ENCODE data around the gene ABHD15.
A peak's percentile ranks its signal among the peaks of the same experiment; 100 is the strongest.

ABHD15 gene

DNA sequence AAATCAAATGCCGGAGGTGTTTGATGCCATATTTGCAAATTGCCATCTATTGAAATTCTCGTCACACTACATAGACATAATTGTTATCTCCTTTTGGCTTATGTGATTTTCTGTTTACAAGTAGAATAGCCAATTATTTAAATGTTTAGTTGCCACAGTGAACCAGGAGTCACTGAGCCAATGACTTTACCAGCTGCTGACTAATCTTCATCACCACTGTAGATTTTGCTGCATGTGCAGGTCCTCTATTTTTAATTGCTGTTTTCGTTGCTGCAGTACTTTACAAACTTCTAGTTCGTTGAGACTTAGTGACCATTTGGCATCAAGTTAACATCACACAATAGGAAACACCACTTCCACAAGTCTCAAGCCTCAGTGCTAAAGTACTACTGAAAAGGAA is 22.8 kb downstream of the ABHD15 start:
- DNase-seq (ENCODE audit: low spot score): no peak

DNA sequence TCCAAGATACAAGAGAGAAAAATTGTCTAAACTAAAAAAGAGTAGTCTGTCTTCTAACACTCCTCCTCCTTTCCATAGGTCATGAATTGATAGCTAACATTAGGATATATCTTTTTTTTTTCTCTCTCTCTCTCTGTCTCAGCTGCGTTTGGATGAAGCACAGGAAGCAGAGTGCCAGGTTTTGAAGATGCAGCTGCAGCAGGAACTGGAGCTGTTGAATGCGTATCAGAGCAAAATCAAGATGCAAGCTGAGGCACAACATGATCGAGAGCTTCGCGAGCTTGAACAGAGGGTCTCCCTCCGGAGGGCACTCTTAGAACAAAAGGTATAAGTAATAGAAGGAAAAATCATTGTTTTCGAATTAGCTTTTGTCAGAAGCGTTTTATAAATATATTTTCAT is 32.9 kb downstream of the ABHD15 start:
- DNase-seq (ENCODE audit: low spot score): peak; percentile 50

DNA sequence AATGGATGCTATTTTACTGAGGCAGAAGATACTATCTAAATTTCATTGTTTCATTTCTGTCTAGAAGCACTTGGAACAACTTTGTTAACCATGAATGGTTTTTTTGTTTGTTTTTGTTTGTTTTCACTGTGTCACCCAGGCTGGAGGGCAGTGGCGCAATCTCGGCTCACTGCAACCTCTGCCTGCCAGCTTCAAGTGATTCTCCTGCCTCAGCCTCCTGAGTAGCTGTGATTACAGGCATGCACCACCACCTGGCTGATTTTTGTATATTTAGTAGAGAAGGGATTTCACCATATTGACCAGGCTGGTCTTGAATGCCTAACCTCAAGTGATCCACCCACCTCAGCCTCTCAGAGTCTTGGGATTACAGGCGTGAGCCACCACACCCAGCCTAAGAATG is 40.5 kb downstream of the ABHD15 start:
- no peak for DNase-seq (ENCODE audit: low spot score)

DNA sequence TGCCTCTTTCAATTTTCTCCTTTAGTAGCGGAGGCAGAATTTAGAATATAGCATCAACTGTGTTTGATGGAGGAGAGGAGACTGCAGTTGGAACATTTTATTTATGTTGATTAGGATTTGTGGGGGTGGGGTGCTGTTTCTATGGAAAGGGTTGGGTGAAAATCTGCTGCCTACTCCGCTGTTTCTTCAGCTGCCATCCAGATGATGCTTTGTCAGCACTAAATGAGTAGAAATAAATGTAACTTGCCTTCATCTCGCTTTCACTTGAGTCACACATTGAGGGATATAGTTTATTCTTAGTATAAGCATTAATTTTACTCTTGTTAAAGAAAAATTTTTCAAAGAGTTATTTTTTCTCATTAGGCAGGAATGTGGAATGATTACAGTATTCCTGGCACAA is 42.1 kb downstream of the ABHD15 start:
- DNase-seq (ENCODE audit: low spot score): no peak

DNA sequence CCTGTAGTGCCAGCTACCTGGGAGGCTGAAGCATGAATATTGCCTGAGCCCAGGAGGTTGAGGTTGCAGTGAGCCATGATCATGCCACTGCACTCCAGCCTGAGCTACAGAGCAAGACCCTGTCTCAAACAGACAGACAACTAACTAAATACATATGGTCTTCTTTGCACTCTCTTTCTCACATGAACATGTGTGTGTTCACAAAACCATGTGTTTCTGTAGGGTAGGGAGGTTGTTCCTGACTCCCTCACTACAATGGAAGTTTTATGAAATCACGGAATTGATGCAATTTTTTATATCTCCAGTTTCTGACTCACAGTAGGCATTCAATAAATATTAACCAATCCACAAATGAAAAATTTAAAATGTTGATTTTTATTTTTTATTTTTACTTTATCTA is 48.5 kb downstream of the ABHD15 start:
- DNase-seq (ENCODE audit: low spot score): no peak

DNA sequence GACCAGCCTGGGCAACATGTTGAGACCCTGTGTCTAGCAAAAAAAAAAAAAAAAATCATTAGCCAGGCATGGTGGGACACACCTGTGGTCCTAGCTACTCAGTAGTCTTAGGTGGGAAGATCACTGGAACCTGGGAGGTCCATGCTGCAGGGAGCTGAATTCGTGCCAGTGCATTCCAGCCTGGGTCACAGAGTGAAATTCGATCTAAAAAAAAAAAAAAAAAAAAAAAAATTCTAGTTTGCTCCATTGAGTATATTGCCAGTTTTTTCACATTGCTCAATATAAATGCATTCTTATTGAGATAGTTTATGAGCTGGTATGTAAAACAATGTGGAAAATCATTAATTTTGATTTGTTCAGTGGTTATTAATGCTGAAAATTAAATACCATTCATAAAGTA is 52.0 kb downstream of the ABHD15 start:
- DNase-seq (ENCODE audit: low spot score): no peak

- no peak for DNase-seq (ENCODE audit: low spot score)
Observed at GRCh38 chr17:29510953-29511352, 55.9 kb downstream of the ABHD15 start.

All from globus pallidus (tissue), 1 donor.